GM18873 (cell line): ENCODE measurements around the gene KIAA1143.
A peak's percentile ranks its signal among the peaks of the same experiment; 100 is the strongest.

Source experiments
- ATAC-seq: cut with Tn5 transposase; IDR thresholded peaks from one replicate; pipeline ENCODE4 v1.9.1; 2021; ENCODE audit warnings: mild to moderate bottlenecking, moderate library complexity, moderate number of reproducible peaks; ENCODE audit not compliant: unreplicated experiment, low FRiP score

The KIAA1143 gene

GRCh38 chr3:44761424-44762169, at the start of gene KIAA1143, which contains the start of gene KIF15:
KIAA1143 (minus strand) TSS chr3:44761619; CDS start chr3:44761602, 17 bp downstream.
KIF15 (plus strand) TSS chr3:44761794; CDS start chr3:44761866, 72 bp downstream.
- ATAC-seq = peak; percentile 89

GRCh38 chr3:44805960-44806359, 44.5 kb upstream of the KIAA1143 start:
- ATAC-seq = no peak

GRCh38 chr3:44803298-44803697, 41.9 kb upstream of the KIAA1143 start:
- ATAC-seq = peak; percentile 79

DNA sequence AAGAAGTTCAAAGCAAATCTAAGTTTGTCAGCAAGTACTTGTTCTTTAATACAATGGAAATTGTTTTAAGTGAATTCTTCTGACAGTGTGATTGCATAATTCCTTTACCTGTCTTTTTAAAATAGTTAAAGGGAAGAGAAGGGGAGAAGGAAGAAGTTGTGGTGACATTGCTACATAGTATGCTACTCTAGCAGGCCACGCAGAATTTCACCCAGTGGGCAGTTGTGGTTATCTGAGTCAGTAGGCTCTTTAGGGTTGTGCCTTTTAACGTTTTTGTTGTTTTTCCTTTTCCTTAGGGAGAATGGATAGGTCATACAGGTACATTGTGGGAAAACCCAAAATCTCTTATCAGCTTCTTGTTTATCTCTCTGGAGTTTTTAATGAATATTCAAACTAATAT, 40.6 kb upstream of the KIAA1143 start:
- no peak for ATAC-seq

GRCh38 chr3:44795197-44795596, 33.8 kb upstream of the KIAA1143 start:
- ATAC-seq = no peak

GRCh38 chr3:44782891-44783290, 21.5 kb upstream of the KIAA1143 start:
- ATAC-seq = no peak

- ATAC-seq = no peak
Measured at GRCh38 chr3:44772099-44772442, 10.7 kb upstream of the KIAA1143 start.

DNA sequence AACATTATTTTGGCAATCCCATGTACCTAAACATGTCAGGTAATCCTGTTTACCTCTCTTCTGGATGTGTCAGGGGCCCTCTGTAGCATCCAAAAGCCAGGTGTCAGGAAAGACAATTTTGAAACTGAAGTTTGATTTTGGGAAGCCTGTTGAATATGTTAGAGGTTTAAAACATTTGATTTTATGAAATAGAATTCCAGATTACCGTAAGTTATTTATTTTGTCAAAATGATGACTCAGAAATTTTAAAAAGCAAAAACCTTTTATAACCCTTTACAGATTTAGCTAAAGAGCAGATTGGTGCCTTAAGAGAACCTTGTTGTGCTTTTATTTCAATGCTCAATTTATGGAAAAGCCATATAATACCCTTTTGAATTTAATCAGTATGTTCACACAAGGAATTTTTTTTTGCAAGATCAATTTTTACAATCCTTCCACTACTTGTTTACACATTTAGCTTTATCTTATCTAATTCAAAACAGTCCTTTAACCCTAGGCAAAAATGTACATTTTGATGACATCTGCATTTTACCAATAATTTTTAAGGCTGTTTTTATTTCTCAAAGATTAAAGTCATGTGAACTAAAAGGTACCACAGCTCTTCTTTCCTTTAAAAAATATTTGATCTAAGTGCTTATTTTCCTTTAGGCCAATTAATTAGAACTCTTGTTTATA, 10.1 kb upstream of the KIAA1143 start:
- ATAC-seq = no peak

DNA sequence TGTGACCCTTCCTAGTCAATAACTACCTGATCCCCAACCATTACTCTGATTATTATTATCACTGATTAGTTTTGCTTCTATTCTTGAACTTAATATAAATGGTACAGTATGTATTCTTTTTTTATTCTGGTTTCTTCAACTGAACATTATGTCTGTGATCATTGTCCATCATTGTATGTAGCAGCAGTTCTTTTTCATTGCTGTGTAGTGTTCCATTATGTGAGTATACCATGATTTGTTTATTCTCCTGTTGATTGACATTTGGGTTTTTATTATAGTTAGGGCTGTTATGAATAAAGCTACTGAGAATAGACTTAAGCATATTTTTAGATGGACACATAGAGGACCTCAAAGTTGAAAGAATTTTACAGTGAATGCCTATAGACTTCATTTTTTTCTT, 2.8 kb upstream of the KIAA1143 start:
- ATAC-seq = no peak

- no peak for ATAC-seq
Measured at GRCh38 chr3:44762690-44763089, 1.3 kb upstream of the KIAA1143 start.

GRCh38 chr3:44762170-44762677, 805 bp upstream of the KIAA1143 start:
- ATAC-seq = no peak

GRCh38 chr3:44761101-44761423, 357 bp downstream of the KIAA1143 start:
- ATAC-seq = no peak

GRCh38 chr3:44734646-44735168, 26.7 kb downstream of the KIAA1143 start:
- ATAC-seq = no peak

DNA sequence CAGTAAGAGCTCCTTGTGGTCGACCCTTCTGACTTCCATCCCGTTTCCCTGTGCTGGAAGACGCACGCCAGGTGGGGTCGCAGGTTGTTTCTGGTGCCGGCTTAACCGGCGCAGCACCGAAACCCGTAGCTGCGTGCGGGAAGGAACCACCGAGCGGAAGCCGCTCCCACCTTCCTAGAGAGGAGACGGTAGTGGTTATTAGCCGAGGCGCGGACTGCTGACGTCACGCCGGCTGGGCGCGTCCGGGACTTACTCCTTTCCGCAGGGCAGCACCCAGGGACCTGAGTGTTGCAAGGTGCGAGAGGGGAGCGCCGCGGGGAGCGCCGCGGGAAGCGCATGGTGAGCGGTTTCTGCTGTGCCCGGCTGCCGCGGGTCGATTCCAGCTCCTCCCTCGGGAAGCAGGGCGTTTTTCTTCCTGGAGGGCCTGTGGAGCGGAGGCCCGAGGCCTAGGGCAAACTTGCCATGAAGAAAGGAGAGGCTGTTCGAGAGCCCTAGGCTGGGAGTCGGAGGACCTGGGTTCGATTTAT, 32.0 kb downstream of the KIAA1143 start, which contains the start of gene ZNF501:
Gene ZNF501, plus strand, starts transcription at position 252 of the 527 bp plus-strand sequence. CDS start 4,787 bp downstream, outside the sequence.
- no peak for ATAC-seq

DNA sequence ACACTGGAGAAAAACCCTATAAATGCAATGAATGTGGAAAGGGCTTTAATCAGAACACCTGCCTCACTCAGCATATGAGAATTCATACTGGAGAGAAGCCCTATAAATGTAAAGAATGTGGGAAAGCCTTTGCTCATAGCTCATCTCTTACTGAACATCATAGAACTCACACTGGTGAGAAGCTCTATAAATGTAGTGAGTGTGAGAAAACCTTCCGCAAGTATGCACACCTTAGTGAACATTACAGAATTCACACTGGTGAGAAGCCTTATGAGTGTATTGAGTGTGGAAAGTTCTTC, 39.4 kb downstream of the KIAA1143 start:
- no peak for ATAC-seq

- ATAC-seq = no peak
Measured at GRCh38 chr3:44721231-44722102, 40.0 kb downstream of the KIAA1143 start.

- ATAC-seq = no peak
Measured at GRCh38 chr3:44712455-44713075, 48.9 kb downstream of the KIAA1143 start, which contains the start of gene ZNF502. ZNF502 (plus strand) TSS chr3:44712660; CDS start chr3:44720262, 7,602 bp downstream.
